GM23248 (cell line): ENCODE results near the gene CYGB.

Source experiments
- EZH2 ChIP-seq: fragments of 200-600 bp; sonication (generic); IDR thresholded peaks from 2 replicates; pipeline ENCODE4 v1.6.1; 2018; ENCODE audit warnings: antibody characterized with exemption, mild to moderate bottlenecking; ENCODE audit not compliant: insufficient read depth, poor library complexity, severe bottlenecking
- EZH2phosphoT487 ChIP-seq: fragments of 200-600 bp; sonication (generic); IDR thresholded peaks from 2 replicates; pipeline ENCODE4 v1.6.1; 2018; ENCODE audit warnings: antibody characterized with exemption, moderate library complexity, mild to moderate bottlenecking, low read depth; ENCODE audit not compliant: insufficient read depth

DNA sequence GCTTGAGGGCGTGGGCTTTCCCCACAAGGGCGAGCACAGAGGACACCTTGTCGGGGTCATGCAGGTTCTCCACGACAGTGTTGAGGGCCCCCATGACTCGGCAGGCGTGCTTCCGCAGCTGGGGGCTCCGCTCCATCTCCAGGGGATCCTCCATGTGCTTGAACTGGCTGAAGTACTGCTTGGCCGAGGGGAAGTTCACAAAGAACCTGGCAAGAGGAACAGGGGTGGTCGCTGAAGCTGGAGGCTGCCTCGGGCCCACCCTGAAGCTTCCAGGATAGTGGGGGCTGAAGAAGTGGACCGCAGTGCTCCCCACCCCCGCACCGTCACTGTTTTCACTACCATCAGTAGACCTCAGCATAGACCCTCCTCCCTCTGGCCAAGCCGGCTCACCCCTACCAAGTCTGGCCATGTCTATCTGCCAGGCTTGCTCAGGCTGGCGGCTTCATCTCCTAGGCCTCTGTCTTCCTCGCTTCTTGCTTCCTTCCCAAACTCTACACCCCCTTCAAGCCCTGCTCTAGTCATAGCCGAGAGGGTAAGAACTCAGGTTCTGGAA, 5.9 kb downstream of the CYGB start:
- TF ChIP-seq EZH2, result no peak
- TF ChIP-seq EZH2phosphoT487, result no peak
